ENCODE data around the gene FANCL. TPM values are rescaled to one million over a fixed set of nuclear protein-coding genes. Genes with fewer than 3 reads are reported as not detected.

Gene FANCL
- total RNA-seq, 1 experiment from 2014 or later = 25.7 TPM

DNA sequence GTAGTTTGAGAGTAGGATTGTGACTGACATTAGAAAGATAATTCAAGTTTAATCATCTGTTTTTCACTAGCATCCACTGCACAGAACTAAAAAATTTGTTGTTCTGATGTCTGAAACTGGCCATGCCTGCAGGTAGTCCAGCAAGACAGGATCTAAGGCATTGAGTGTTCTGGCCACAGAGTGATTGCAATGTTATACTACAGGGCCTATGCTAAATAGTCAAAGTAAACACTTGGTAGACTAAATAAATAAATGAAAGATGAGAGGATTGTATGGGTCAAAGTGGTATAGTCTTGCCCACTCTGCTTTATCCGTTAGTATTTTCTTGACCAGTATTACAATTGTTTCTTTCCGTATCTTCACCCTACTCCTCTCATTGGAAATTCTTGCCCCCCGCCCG, 27.6 kb upstream of the FANCL start:
- ATAC-seq = no peak
- no peaks in the 10 kb centered on the region for H3K9me3 ChIP-seq (ENCODE audit: control insufficient read depth, insufficient read depth, low read depth, low read length)
- no peak overlapping the region for H3K4me3 ChIP-seq (ENCODE audit: low read depth in 2 of 2, low read length in 2 of 2)
- ChIA-PET CTCF (no interaction called here), POLR2A (no interaction called here)
- H3K27me3 ChIP-seq (ENCODE audit: control insufficient read depth, insufficient read depth, low read length) = no peaks in the 10 kb centered on the region
- intact Hi-C loops (cut with micrococcal nuclease; ENCODE audit: unreplicated experiment) (no loop called here), in situ Hi-C loops (cut with HindIII; ENCODE audit: low pct_unique_long_range_greater_than_20kb, low sequenced_read_pairs) (no loop called here)
- no peaks in the 10 kb centered on the region for H3K36me3 ChIP-seq (ENCODE audit: control insufficient read depth, insufficient read depth, low read length)
- no peaks in the 10 kb centered on the region for H3K4me1 ChIP-seq (ENCODE audit: control insufficient read depth, insufficient read depth, low read length)
- TF ChIP-seq, protein P1, sequence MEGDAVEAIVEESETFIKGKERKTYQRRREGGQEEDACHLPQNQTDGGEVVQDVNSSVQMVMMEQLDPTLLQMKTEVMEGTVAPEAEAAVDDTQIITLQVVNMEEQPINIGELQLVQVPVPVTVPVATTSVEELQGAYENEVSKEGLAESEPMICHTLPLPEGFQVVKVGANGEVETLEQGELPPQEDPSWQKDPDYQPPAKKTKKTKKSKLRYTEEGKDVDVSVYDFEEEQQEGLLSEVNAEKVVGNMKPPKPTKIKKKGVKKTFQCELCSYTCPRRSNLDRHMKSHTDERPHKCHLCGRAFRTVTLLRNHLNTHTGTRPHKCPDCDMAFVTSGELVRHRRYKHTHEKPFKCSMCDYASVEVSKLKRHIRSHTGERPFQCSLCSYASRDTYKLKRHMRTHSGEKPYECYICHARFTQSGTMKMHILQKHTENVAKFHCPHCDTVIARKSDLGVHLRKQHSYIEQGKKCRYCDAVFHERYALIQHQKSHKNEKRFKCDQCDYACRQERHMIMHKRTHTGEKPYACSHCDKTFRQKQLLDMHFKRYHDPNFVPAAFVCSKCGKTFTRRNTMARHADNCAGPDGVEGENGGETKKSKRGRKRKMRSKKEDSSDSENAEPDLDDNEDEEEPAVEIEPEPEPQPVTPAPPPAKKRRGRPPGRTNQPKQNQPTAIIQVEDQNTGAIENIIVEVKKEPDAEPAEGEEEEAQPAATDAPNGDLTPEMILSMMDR (IDR thresholded peaks at IDR 0.05) = no peak
- TF ChIP-seq SIN3A (IDR thresholded peaks at IDR 0.05; ENCODE audit: borderline replicate concordance, insufficient read depth, low read depth, low read length) (no peak), POLR2AphosphoS5 (IDR thresholded peaks at IDR 0.05; ENCODE audit: low read depth, low read length) (no peak), TCF7L2 (IDR thresholded peaks at IDR 0.05; ENCODE audit: low read depth, low read length) (no peak)
- TF ChIP-seq, protein P2, sequence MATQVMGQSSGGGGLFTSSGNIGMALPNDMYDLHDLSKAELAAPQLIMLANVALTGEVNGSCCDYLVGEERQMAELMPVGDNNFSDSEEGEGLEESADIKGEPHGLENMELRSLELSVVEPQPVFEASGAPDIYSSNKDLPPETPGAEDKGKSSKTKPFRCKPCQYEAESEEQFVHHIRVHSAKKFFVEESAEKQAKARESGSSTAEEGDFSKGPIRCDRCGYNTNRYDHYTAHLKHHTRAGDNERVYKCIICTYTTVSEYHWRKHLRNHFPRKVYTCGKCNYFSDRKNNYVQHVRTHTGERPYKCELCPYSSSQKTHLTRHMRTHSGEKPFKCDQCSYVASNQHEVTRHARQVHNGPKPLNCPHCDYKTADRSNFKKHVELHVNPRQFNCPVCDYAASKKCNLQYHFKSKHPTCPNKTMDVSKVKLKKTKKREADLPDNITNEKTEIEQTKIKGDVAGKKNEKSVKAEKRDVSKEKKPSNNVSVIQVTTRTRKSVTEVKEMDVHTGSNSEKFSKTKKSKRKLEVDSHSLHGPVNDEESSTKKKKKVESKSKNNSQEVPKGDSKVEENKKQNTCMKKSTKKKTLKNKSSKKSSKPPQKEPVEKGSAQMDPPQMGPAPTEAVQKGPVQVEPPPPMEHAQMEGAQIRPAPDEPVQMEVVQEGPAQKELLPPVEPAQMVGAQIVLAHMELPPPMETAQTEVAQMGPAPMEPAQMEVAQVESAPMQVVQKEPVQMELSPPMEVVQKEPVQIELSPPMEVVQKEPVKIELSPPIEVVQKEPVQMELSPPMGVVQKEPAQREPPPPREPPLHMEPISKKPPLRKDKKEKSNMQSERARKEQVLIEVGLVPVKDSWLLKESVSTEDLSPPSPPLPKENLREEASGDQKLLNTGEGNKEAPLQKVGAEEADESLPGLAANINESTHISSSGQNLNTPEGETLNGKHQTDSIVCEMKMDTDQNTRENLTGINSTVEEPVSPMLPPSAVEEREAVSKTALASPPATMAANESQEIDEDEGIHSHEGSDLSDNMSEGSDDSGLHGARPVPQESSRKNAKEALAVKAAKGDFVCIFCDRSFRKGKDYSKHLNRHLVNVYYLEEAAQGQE (IDR thresholded peaks at IDR 0.05; ENCODE audit: insufficient read depth in 1 of 2, low read depth in 2 of 2, low read length in 1 of 2) = no peak
- no peak overlapping the region for H3K27ac ChIP-seq (ENCODE audit: low read length)
- DNase-seq (ENCODE audit: low read depth, low spot score) = no peak
- no TSS peak for BruUV-seq (replicated peaks)

DNA sequence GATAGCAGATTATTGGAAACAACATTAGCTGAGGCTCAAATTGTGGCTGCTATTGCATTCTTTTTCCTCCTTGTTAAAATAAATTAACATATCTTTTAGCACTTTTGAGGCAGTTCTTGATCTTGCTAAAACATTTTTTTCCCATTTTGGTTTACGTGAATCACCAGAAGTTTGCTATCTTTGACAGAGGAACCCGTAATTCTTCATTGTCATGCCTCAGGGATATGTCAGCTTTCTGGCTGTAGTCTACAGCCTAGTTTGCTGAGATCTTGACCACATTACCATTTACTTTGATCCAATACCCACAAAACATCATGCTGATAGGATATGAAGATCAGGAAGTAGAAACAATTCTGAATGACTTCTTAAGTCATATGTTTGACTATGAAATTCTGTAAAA, 25.1 kb upstream of the FANCL start:
- no peak overlapping the region for H3K27ac ChIP-seq (ENCODE audit: low read length)
- H3K4me1 ChIP-seq (ENCODE audit: control insufficient read depth, insufficient read depth, low read length) = no peaks in the 10 kb centered on the region
- in situ Hi-C loops (cut with HindIII; ENCODE audit: low pct_unique_long_range_greater_than_20kb, low sequenced_read_pairs) = no loop called here
- ChIA-PET CTCF (no interaction called here), POLR2A (no interaction called here)
- intact Hi-C loops (cut with micrococcal nuclease; ENCODE audit: unreplicated experiment) = no loop called here
- no peaks in the 10 kb centered on the region for H3K9me3 ChIP-seq (ENCODE audit: control insufficient read depth, insufficient read depth, low read depth, low read length)
- ATAC-seq = no peak
- DNase-seq (ENCODE audit: low read depth, low spot score) = no peak
- H3K36me3 ChIP-seq (ENCODE audit: control insufficient read depth, insufficient read depth, low read length) = no peaks in the 10 kb centered on the region
- TF ChIP-seq TCF7L2 (IDR thresholded peaks at IDR 0.05; ENCODE audit: low read depth, low read length) (no peak), POLR2AphosphoS5 (IDR thresholded peaks at IDR 0.05; ENCODE audit: low read depth, low read length) (no peak), SIN3A (IDR thresholded peaks at IDR 0.05; ENCODE audit: borderline replicate concordance, insufficient read depth, low read depth, low read length) (no peak)
- TF ChIP-seq, protein P1 (IDR thresholded peaks at IDR 0.05) = no peak
- TF ChIP-seq, protein P2 (IDR thresholded peaks at IDR 0.05; ENCODE audit: insufficient read depth in 1 of 2, low read depth in 2 of 2, low read length in 1 of 2) = no peak
- BruUV-seq (replicated peaks) = no TSS peak
- no peaks in the 10 kb centered on the region for H3K27me3 ChIP-seq (ENCODE audit: control insufficient read depth, insufficient read depth, low read length)
- no peak overlapping the region for H3K4me3 ChIP-seq (ENCODE audit: low read depth in 2 of 2, low read length in 2 of 2)
